Measurements from ENCODE around the gene PTPRM. TPM values are rescaled to one million over a fixed set of nuclear protein-coding genes. Genes with fewer than 3 reads are reported as not detected.

PTPRM gene
- polyA plus RNA-seq, 1 donor (not counting 4 experiments of a cell fraction or from before 2014, with no cell fraction given) = 54.5 TPM

GRCh38 chr18:7684357-7684756 is 117.2 kb downstream of the PTPRM start:
- H3K9ac ChIP-seq (ENCODE audit: control insufficient read depth, extremely low read depth, insufficient read depth, low read length) = no peak overlapping the region
- FAIRE-seq (no peak), DNase-seq (ENCODE audit: low read depth, low spot score) (no peak)
- H3K4me2 ChIP-seq (ENCODE audit: control insufficient read depth, extremely low read depth, insufficient read depth, low read depth, low read length) = no peak overlapping the region
- no peaks in the 10 kb centered on the region for H4K20me1 ChIP-seq (ENCODE audit: control insufficient read depth, extremely low read depth, insufficient read depth, low read length)
- peak overlapping the region; percentile 39 for H3K27ac ChIP-seq (ENCODE audit: control insufficient read depth, insufficient read depth, low read length)
- no peaks in the 10 kb centered on the region for H3K9me1 ChIP-seq (ENCODE audit: control insufficient read depth, extremely low read depth, insufficient read depth, low read length)
- no peaks in the 10 kb centered on the region for H3K36me3 ChIP-seq (ENCODE audit: control insufficient read depth in 2 of 2, extremely low read depth in 1 of 2, insufficient read depth in 2 of 2, low read length in 2 of 2)
- TF ChIP-seq CTCF (optimal IDR thresholded peaks at IDR 0.05 in 1 of 3, IDR thresholded peaks at IDR 0.05 in 1 of 3, conservative IDR thresholded peaks at IDR 0.05 in 1 of 3; ENCODE audit: extremely low read depth in 1 of 3, insufficient read depth in 2 of 3, low read length in 3 of 3) (no peak), EZH2 (IDR thresholded peaks at IDR 0.05; ENCODE audit: low read length) (no peak)
- dilution Hi-C loops (cut with MboI; ENCODE audit: extremely low pct_ligation_motif_present, low sequenced_read_pairs) = no loop called here
- no peaks in the 10 kb centered on the region for H3K9me3 ChIP-seq (ENCODE audit: control insufficient read depth, low read depth, low read length)
- no peaks in the 10 kb centered on the region for H3K79me2 ChIP-seq (ENCODE audit: control insufficient read depth, insufficient read depth, low read length)
- H3K4me1 ChIP-seq (ENCODE audit: control insufficient read depth, extremely low read depth, insufficient read depth, low read length) = peaks cover 21% of the 10 kb centered on the region
- H3K4me3 ChIP-seq (ENCODE audit: control insufficient read depth in 2 of 3, extremely low read depth in 1 of 3, insufficient read depth in 2 of 3, low read depth in 1 of 3, low read length in 3 of 3) = no peak overlapping the region
- no peak overlapping the region for H2AFZ ChIP-seq (ENCODE audit: control insufficient read depth, low read length)
- no peaks in the 10 kb centered on the region for H3K27me3 ChIP-seq (ENCODE audit: control insufficient read depth, extremely low read depth, insufficient read depth, low read length)

DNA sequence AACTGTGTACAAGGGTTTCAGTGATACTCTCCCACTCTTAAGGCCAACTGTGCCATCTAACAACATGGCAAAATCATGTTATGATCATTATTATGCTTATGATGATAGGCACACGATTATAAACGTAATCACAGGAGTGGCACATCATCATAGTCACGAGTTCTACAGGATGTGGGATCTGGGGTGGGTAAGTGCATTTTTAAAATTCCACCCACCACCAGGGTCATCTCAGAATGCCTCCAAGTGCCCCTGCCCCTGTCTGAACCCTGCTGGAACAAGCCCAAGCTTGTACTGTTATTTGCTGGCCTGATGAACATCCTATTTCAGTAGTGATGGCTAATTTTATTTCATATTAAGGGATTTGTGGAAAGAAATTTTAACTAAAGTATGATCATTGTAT is 117.8 kb downstream of the PTPRM start:
- Histone ChIP-seq H3K9me3 (ENCODE audit: control insufficient read depth, low read depth, low read length) (no peaks in the 10 kb centered on the region), H2AFZ (ENCODE audit: control insufficient read depth, low read length) (peak overlapping the region; percentile 26), H3K4me2 (ENCODE audit: control insufficient read depth, extremely low read depth, insufficient read depth, low read depth, low read length) (peak overlapping the region; percentile 30), H3K27me3 (ENCODE audit: control insufficient read depth, extremely low read depth, insufficient read depth, low read length) (no peaks in the 10 kb centered on the region), H4K20me1 (ENCODE audit: control insufficient read depth, extremely low read depth, insufficient read depth, low read length) (no peaks in the 10 kb centered on the region), H3K79me2 (ENCODE audit: control insufficient read depth, insufficient read depth, low read length) (no peaks in the 10 kb centered on the region), H3K4me1 (ENCODE audit: control insufficient read depth, extremely low read depth, insufficient read depth, low read length) (peaks cover 21% of the 10 kb centered on the region), H3K4me3 (ENCODE audit: control insufficient read depth in 2 of 3, extremely low read depth in 1 of 3, insufficient read depth in 2 of 3, low read depth in 1 of 3, low read length in 3 of 3) (no peak overlapping the region), H3K36me3 (ENCODE audit: control insufficient read depth in 2 of 2, extremely low read depth in 1 of 2, insufficient read depth in 2 of 2, low read length in 2 of 2) (no peaks in the 10 kb centered on the region), H3K9ac (ENCODE audit: control insufficient read depth, extremely low read depth, insufficient read depth, low read length) (no peak overlapping the region), H3K9me1 (ENCODE audit: control insufficient read depth, extremely low read depth, insufficient read depth, low read length) (no peaks in the 10 kb centered on the region), H3K27ac (ENCODE audit: control insufficient read depth, insufficient read depth, low read length) (peak overlapping the region; percentile 40)
- dilution Hi-C loops (cut with MboI; ENCODE audit: extremely low pct_ligation_motif_present, low sequenced_read_pairs) = no loop called here
- TF ChIP-seq CTCF (optimal IDR thresholded peaks at IDR 0.05 in 1 of 3, IDR thresholded peaks at IDR 0.05 in 1 of 3, conservative IDR thresholded peaks at IDR 0.05 in 1 of 3; ENCODE audit: extremely low read depth in 1 of 3, insufficient read depth in 2 of 3, low read length in 3 of 3) (no peak), EZH2 (IDR thresholded peaks at IDR 0.05; ENCODE audit: low read length) (no peak)
- FAIRE-seq (peak; percentile 59), DNase-seq (ENCODE audit: low read depth, low spot score) (peak; percentile 15)
